ENCODE measurements around the gene COL8A2. TPM values are rescaled to one million over a fixed set of nuclear protein-coding genes. Genes with fewer than 3 reads are reported as not detected.

The COL8A2 gene
- total RNA-seq, 1 experiment from 2014 or later = 0.24 TPM

GRCh38 chr1:36132029-36132428 lies 7.0 kb upstream of the COL8A2 start:
- ChIA-PET CTCF (no interaction called here), POLR2A (ENCODE audit: low non-redundant PET) (no interaction called here)
- peaks cover 10% of the 10 kb centered on the region for H3K4me1 ChIP-seq (ENCODE audit: insufficient read depth, low read length, poor library complexity, severe bottlenecking)
- no peak for DNase-seq (ENCODE audit: low spot score)
- H3K27ac ChIP-seq (ENCODE audit: low read depth, low read length, poor library complexity, severe bottlenecking) = no peak overlapping the region
- peaks cover 9% of the 10 kb centered on the region for H3K36me3 ChIP-seq (ENCODE audit: insufficient read depth, low read length, poor library complexity, severe bottlenecking)
- no TSS peak for BruUV-seq (replicated peaks)
- TF ChIP-seq CTCF (conservative IDR thresholded peaks at IDR 0.05; ENCODE audit: low read depth, low read length) (no peak), EZH2 (IDR thresholded peaks at IDR 0.05; ENCODE audit: borderline replicate concordance, low read depth, low read length, poor library complexity, severe bottlenecking) (no peak)
- no peaks in the 10 kb centered on the region for H3K9me3 ChIP-seq (ENCODE audit: low read depth, low read length, poor library complexity, severe bottlenecking)
- intact Hi-C loops (cut with micrococcal nuclease; ENCODE audit: unreplicated experiment) = loop anchor here (5.0 kb wide), 1 partner anchor 35 kb away; no protein-coding TSS in a partner anchor
- H3K4me3 ChIP-seq (ENCODE audit: low read depth, low read length, poor library complexity, severe bottlenecking) = no peak overlapping the region
- H3K27me3 ChIP-seq (replicated peaks; ENCODE audit: insufficient read depth, low read depth, low read length, poor library complexity) = no peaks in the 10 kb centered on the region

GRCh38 chr1:36128905-36129206 lies 3.8 kb upstream of the COL8A2 start:
- BruUV-seq (replicated peaks) = no TSS peak
- ChIA-PET CTCF (no interaction called here), POLR2A (ENCODE audit: low non-redundant PET) (no interaction called here)
- no peaks in the 10 kb centered on the region for H3K36me3 ChIP-seq (ENCODE audit: insufficient read depth, low read length, poor library complexity, severe bottlenecking)
- TF ChIP-seq CTCF (conservative IDR thresholded peaks at IDR 0.05; ENCODE audit: low read depth, low read length) (no peak), EZH2 (IDR thresholded peaks at IDR 0.05; ENCODE audit: borderline replicate concordance, low read depth, low read length, poor library complexity, severe bottlenecking) (no peak)
- H3K27me3 ChIP-seq (replicated peaks; ENCODE audit: insufficient read depth, low read depth, low read length, poor library complexity) = peaks cover 12% of the 10 kb centered on the region
- DNase-seq (ENCODE audit: low spot score) = no peak
- no peak overlapping the region for H3K27ac ChIP-seq (ENCODE audit: low read depth, low read length, poor library complexity, severe bottlenecking)
- intact Hi-C loops (cut with micrococcal nuclease; ENCODE audit: unreplicated experiment) = no loop called here
- no peak overlapping the region for H3K4me3 ChIP-seq (ENCODE audit: low read depth, low read length, poor library complexity, severe bottlenecking)
- no peaks in the 10 kb centered on the region for H3K9me3 ChIP-seq (ENCODE audit: low read depth, low read length, poor library complexity, severe bottlenecking)
- peaks cover 8% of the 10 kb centered on the region for H3K4me1 ChIP-seq (ENCODE audit: insufficient read depth, low read length, poor library complexity, severe bottlenecking)

- BruUV-seq (replicated peaks) = no TSS peak
- intact Hi-C loops (cut with micrococcal nuclease; ENCODE audit: unreplicated experiment) = no loop called here
- POLR2A ChIA-PET (ENCODE audit: low non-redundant PET) = no interaction called here
- no peak for DNase-seq (ENCODE audit: low spot score)
- peaks cover 13% of the 10 kb centered on the region for H3K27me3 ChIP-seq (replicated peaks; ENCODE audit: insufficient read depth, low read depth, low read length, poor library complexity)
- CTCF ChIA-PET = no interaction called here
- H3K9me3 ChIP-seq (ENCODE audit: low read depth, low read length, poor library complexity, severe bottlenecking) = no peaks in the 10 kb centered on the region
- H3K4me3 ChIP-seq (ENCODE audit: low read depth, low read length, poor library complexity, severe bottlenecking) = no peak overlapping the region
- peaks cover 2% of the 10 kb centered on the region for H3K4me1 ChIP-seq (ENCODE audit: insufficient read depth, low read length, poor library complexity, severe bottlenecking)
- no peak overlapping the region for H3K27ac ChIP-seq (ENCODE audit: low read depth, low read length, poor library complexity, severe bottlenecking)
- TF ChIP-seq EZH2 (IDR thresholded peaks at IDR 0.05; ENCODE audit: borderline replicate concordance, low read depth, low read length, poor library complexity, severe bottlenecking) (no peak), CTCF (conservative IDR thresholded peaks at IDR 0.05; ENCODE audit: low read depth, low read length) (no peak)
- H3K36me3 ChIP-seq (ENCODE audit: insufficient read depth, low read length, poor library complexity, severe bottlenecking) = no peaks in the 10 kb centered on the region
Measured at GRCh38 chr1:36128126-36128904, 3.3 kb upstream of the COL8A2 start.

Measured in A673 (cell line).